HepG2 (cell line): ENCODE results near the gene ARHGAP31. TPM values are rescaled to one million over a fixed set of nuclear protein-coding genes. Genes with fewer than 3 reads are reported as not detected.
A peak's percentile ranks its signal among the peaks of the same experiment; 100 is the strongest.

Source experiments
- AGO1 ChIP-seq: fragments of 200-400 bp; formaldehyde crosslinking; IDR thresholded peaks from 2 replicates; pipeline ENCODE4 v1.6.1; 2017; ENCODE audit warnings: mild to moderate bottlenecking, low read depth, low read length, moderate library complexity; ENCODE audit not compliant: poor library complexity, severe bottlenecking
- ATF1 ChIP-seq: IDR thresholded peaks from 2 replicates; pipeline ENCODE4 v1.6.1; 2016; ENCODE audit warnings: mild to moderate bottlenecking, control low read depth
- BCL3 ChIP-seq: sonication (generic); formaldehyde crosslinking; IDR thresholded peaks from 2 replicates; pipeline ENCODE4 v1.5.1; 2020; ENCODE audit warnings: mild to moderate bottlenecking, missing genetic modification reagents, moderate library complexity
- CENPT ChIP-seq: sonication (generic); formaldehyde crosslinking; IDR thresholded peaks from 2 replicates; pipeline ENCODE4 v1.8.0; 2022; ENCODE audit warnings: low read depth, mild to moderate bottlenecking, moderate library complexity, missing genetic modification reagents
- EHMT2 ChIP-seq: fragments of 200-600 bp; sonication (generic); IDR thresholded peaks from 2 replicates; pipeline ENCODE4 v1.7.0; 2017; ENCODE audit warnings: antibody characterized with exemption, low read depth, low read length, borderline replicate concordance
- FOXA3 ChIP-seq: IDR thresholded peaks from 2 replicates; pipeline ENCODE4 v1.6.1; 2016; ENCODE audit warnings: missing genetic modification reagents, missing compliant biosample characterization
- GATAD1 ChIP-seq: IDR thresholded peaks from 2 replicates; pipeline ENCODE4 v1.6.1; 2016; ENCODE audit warnings: missing genetic modification reagents, missing compliant biosample characterization
- HOXA9 ChIP-seq: sonication (generic); formaldehyde crosslinking; IDR thresholded peaks from 2 replicates; pipeline ENCODE4 v1.8.1; 2022; ENCODE audit warnings: missing genetic modification reagents, mild to moderate bottlenecking, moderate library complexity, borderline replicate concordance
- MNT ChIP-seq: fragments of 450-650 bp; IDR thresholded peaks from 2 replicates; pipeline ENCODE4 v1.6.1; 2016
- NFYC ChIP-seq: IDR thresholded peaks from 2 replicates; pipeline ENCODE4 v1.6.1; 2016; ENCODE audit warnings: missing genetic modification reagents, missing compliant biosample characterization
- RARG ChIP-seq: sonication (generic); formaldehyde crosslinking; IDR thresholded peaks from 2 replicates; pipeline ENCODE4 v1.4.0; 2020; ENCODE audit warnings: low read depth, mild to moderate bottlenecking, missing genetic modification reagents
- TFDP1 ChIP-seq: IDR thresholded peaks from 2 replicates; pipeline ENCODE4 v1.6.1; 2016; ENCODE audit warnings: missing compliant biosample characterization, missing genetic modification reagents, borderline replicate concordance
- THAP11 ChIP-seq: IDR thresholded peaks from 2 replicates; pipeline ENCODE4 v1.6.1; 2016; ENCODE audit warnings: missing biosample characterization, missing genetic modification reagents
- ZBTB37 ChIP-seq: sonication (generic); formaldehyde crosslinking; IDR thresholded peaks from 2 replicates; pipeline ENCODE4 v1.4.0; 2020; ENCODE audit warnings: mild to moderate bottlenecking, missing genetic modification reagents
- ZNF101 ChIP-seq: sonication (generic); formaldehyde crosslinking; IDR thresholded peaks from 2 replicates; pipeline ENCODE4 v1.4.0; 2020; ENCODE audit warnings: mild to moderate bottlenecking, low read depth, missing genetic modification reagents, borderline replicate concordance
- ZNF18 ChIP-seq: sonication (generic); formaldehyde crosslinking; IDR thresholded peaks from 2 replicates; pipeline ENCODE4 v1.8.0; 2022; ENCODE audit warnings: mild to moderate bottlenecking, missing genetic modification reagents; ENCODE audit not compliant: insufficient replicate concordance
- ZNF251 ChIP-seq: sonication (generic); formaldehyde crosslinking; IDR thresholded peaks from 2 replicates; pipeline ENCODE4 v1.9.0; 2021; ENCODE audit warnings: mild to moderate bottlenecking, missing genetic modification reagents
- ZNF282 ChIP-seq: fragments of 450-650 bp; IDR thresholded peaks from 2 replicates; pipeline ENCODE4 v1.6.1; 2018; ENCODE audit not compliant: partially characterized antibody
- ZNF430 ChIP-seq: sonication (generic); formaldehyde crosslinking; IDR thresholded peaks from 2 replicates; pipeline ENCODE4 v1.9.0; 2021; ENCODE audit warnings: mild to moderate bottlenecking, missing genetic modification reagents
- ZNF510 ChIP-seq: sonication (generic); formaldehyde crosslinking; IDR thresholded peaks from 2 replicates; pipeline ENCODE4 v1.4.0; 2020; ENCODE audit warnings: low read depth, mild to moderate bottlenecking, missing genetic modification reagents
- ZNF577 ChIP-seq: sonication (generic); formaldehyde crosslinking; IDR thresholded peaks from 2 replicates; pipeline ENCODE4 v1.4.0; 2020; ENCODE audit warnings: mild to moderate bottlenecking, low read depth, missing genetic modification reagents, borderline replicate concordance
- polyA plus RNA-seq, 8 experiments: library from polyadenylated mRNA; depleted of rRNA in 3 of 8; stranded (reverse) in 7 of 8; unstranded in 1 of 8; fragments of >200 nt; fragmentation: Illumina TruSeq in 4 of 8; extraction: Trizol in 4 of 8; gene quantifications; 2 replicates each; pipeline versions ENCODE4 v1.2.1 to v1.2.3, GENCODE V29; 2011 to 2016; ENCODE audit warnings: low read depth in 4 of 8, missing spikeins in 1 of 8, mixed read lengths in 1 of 8; ENCODE audit not compliant: insufficient read depth in 1 of 8
- total RNA-seq, 5 experiments: library from RNA; depleted of rRNA; stranded (reverse); fragments of >200 nt; fragmentation: Illumina TruSeq; extraction: Trizol; gene quantifications; 2 replicates each; pipeline ENCODE4 v1.2.3, GENCODE V29; 2016; ENCODE audit warnings: low read depth in 1 of 5

Gene ARHGAP31
- total and polyA plus RNA-seq, 2 of the 13 experiments (the other 11 are each of a cell fraction or from before 2014, with no cell fraction given): not detected

- TF ChIP-seq EHMT2 (peak; percentile 29; the same call in 1 of the 2 replicates), GATAD1 (CRISPR knock-in tag) (peak; percentile 99), AGO1 (no peak), TFDP1 (peak; percentile 76; the same call in 1 of the 2 replicates), RARG (CRISPR knock-in tag) (0 out of 2 replicates have a peak, but pooled peaks have one; percentile 23), ZNF18 (no peak), BCL3 (CRISPR knock-in tag) (no peak), FOXA3 (peak; percentile 73), THAP11 (CRISPR knock-in tag) (peak; percentile 94), CENPT (CRISPR knock-in tag) (peak; percentile 86; the same call in 1 of the 2 replicates), ZNF577 (no peak), ZNF510 (0 out of 2 replicates have a peak, but pooled peaks have one; percentile 70), ATF1 (peak; percentile 99), ZNF430 (CRISPR knock-in tag) (no peak), ZNF101 (CRISPR knock-in tag) (no peak), MNT (peak; percentile 75), HOXA9 (0 out of 2 replicates have a peak, but pooled peaks have one; percentile 55), NFYC (CRISPR knock-in tag) (peak; percentile 33; the same call in 1 of the 2 replicates), ZNF251 (CRISPR knock-in tag) (no peak), ZNF282 (no peak), ZBTB37 (CRISPR knock-in tag) (no peak)
Measured at GRCh38 chr3:119463171-119464169, 169.3 kb downstream of the ARHGAP31 start, which contains the start of gene TMEM39A (continued).
